Prostate gland (tissue), 2 donors: Measurements from ENCODE around the gene DUSP8. TPM values are rescaled to one million over a fixed set of nuclear protein-coding genes. Genes with fewer than 3 reads are reported as not detected.
"Not testable (repeated sequence)": the region's sequence is repeated elsewhere in the genome, so short reads cannot be mapped to it uniquely, and the experiment has no call there.

Experiments
- DNase-seq: peaks from one replicate; pipeline ENCODE4 v3.0.0-alpha.2; 2019; ENCODE audit warnings: low spot score
- H3K27ac ChIP-seq, 2 donors: fragments of 200-600 bp; sonication (generic); 2 replicates each; pipeline ENCODE4 v1.5.1; 2017 to 2019
- H3K27me3 ChIP-seq: fragments of 200-600 bp; sonication (generic); replicated peaks from 2 replicates; pipeline ENCODE4 v1.5.1; 2019; ENCODE audit not compliant: insufficient read depth
- H3K36me3 ChIP-seq, 2 donors: fragments of 200-600 bp; sonication (generic); 1 replicate in 1 of 2; 2 replicates in 1 of 2; pipeline versions ENCODE4 v1.5.1 to v1.8.1; 2017 to 2019
- H3K4me1 ChIP-seq: fragments of 200-600 bp; sonication (generic); replicated peaks from 2 replicates; pipeline ENCODE4 v1.5.1; 2019
- H3K4me3 ChIP-seq, 2 donors: fragments of 200-600 bp; sonication (generic); 2 replicates each; pipeline ENCODE4 v1.5.1; 2017 to 2019
- H3K9me3 ChIP-seq: fragments of 200-600 bp; sonication (generic); 2 replicates; pipeline ENCODE4 v1.5.1; 2017
- CTCF ChIP-seq, 4 experiments: fragments of 200-600 bp in 2 of 4; fragments of 450-650 bp in 2 of 4; sonication (generic) in 2 of 4; IDR thresholded peaks; 1 replicate in 3 of 4; 2 replicates in 1 of 4; pipeline ENCODE4 v1.5.1; 2016 to 2019; ENCODE audit warnings: antibody characterized with exemption in 4 of 4, mild to moderate bottlenecking in 2 of 4, moderate library complexity in 2 of 4
- POLR2A ChIP-seq: fragments of 450-650 bp; IDR thresholded peaks from one replicate; pipeline ENCODE4 v1.6.1; 2016; ENCODE audit warnings: antibody characterized with exemption, mild to moderate bottlenecking
- POLR2AphosphoS5 ChIP-seq: sonication (generic); formaldehyde crosslinking; IDR thresholded peaks from one replicate; pipeline ENCODE4 v1.6.1; 2017; ENCODE audit warnings: antibody characterized with exemption
- WGBS: methylation state at CpG from one replicate; pipeline ENCODE4 v1.1.5; 2018; 5-methylcytosine and 5-hydroxymethylcytosine counted together
- intact Hi-C: fragments of 100-400 bp; cut with DNase I; formaldehyde crosslinking; loops from one replicate; pipeline ENCODE4 v1.14.2; 2022
- total RNA-seq, 2 donors: library from RNA; depleted of rRNA; stranded (reverse); fragments of >200 nt; gene quantifications; one replicate each; pipeline ENCODE4 v1.1.0, GENCODE V29; 2016

Gene DUSP8
- total RNA-seq: 10 to 100 TPM in 1 of 2 donors, 1 to 10 TPM in 1; 8.8 to 17.2 TPM

- H3K9me3 ChIP-seq: no peaks in the 10 kb centered on the region
- TF ChIP-seq POLR2AphosphoS5 (no peak), POLR2A (peak; percentile 28)
- peak; percentile 82 for DNase-seq
- peak within 1 kb of the TSS; percentile 68 to 72 for H3K27ac ChIP-seq
- H3K36me3 ChIP-seq: no peaks in the 10 kb centered on the region
- 1% methylated on average over 99 of the region's 124 CpGs for WGBS
- no peaks in the 10 kb centered on the region for H3K27me3 ChIP-seq
- H3K4me1 ChIP-seq: peaks cover 9% of the 10 kb centered on the region
- intact Hi-C loops: no loop called here
- peak within 1 kb of the TSS; percentile 38 to 60 for H3K4me3 ChIP-seq
Measured at GRCh38 chr11:1572197-1573076, at the start of gene DUSP8. Gene DUSP8 (minus strand): TSS chr11:1572271. CDS start chr11:1565826, 6,445 bp downstream.

GRCh38 chr11:1619449-1619848 lies 47.4 kb upstream of the DUSP8 start:
- 50% methylated on average over 10 of the region's 10 CpGs for WGBS
- Histone ChIP-seq H3K27me3 (no peaks in the 10 kb centered on the region), H3K9me3 (no peaks in the 10 kb centered on the region), H3K27ac (no peak overlapping the region), H3K4me1 (no peaks in the 10 kb centered on the region), H3K36me3 (no peaks in the 10 kb centered on the region), H3K4me3 (no peak overlapping the region)
- no peak for DNase-seq
- intact Hi-C loops: no loop called here
- TF ChIP-seq POLR2A (no peak), POLR2AphosphoS5 (no peak), CTCF (IDR thresholded peaks at IDR 0.05) (no peak)

- no peak for TF ChIP-seq POLR2AphosphoS5
- no peak for TF ChIP-seq POLR2A
- no peak for TF ChIP-seq CTCF (IDR thresholded peaks at IDR 0.05)
- H3K27me3 ChIP-seq: no peaks in the 10 kb centered on the region
- intact Hi-C loops: no loop called here
Measured at GRCh38 chr11:1618231-1618630, 46.2 kb upstream of the DUSP8 start.

GRCh38 chr11:1608363-1608762 lies 36.3 kb upstream of the DUSP8 start, which contains the start of gene KRTAP5-3:
Gene KRTAP5-3 (minus strand): TSS chr11:1608463. CDS start chr11:1608385, 78 bp downstream.
- Histone ChIP-seq H3K4me1 (no peaks in the 10 kb centered on the region), H3K36me3 (no peaks in the 10 kb centered on the region), H3K27ac (no peak within 1 kb of the TSS), H3K27me3 (no peaks in the 10 kb centered on the region), H3K4me3 (no peak within 1 kb of the TSS), H3K9me3 (no peaks in the 10 kb centered on the region)
- no peak for TF ChIP-seq POLR2A
- no peak for TF ChIP-seq CTCF (IDR thresholded peaks at IDR 0.05)
- no peak for TF ChIP-seq POLR2AphosphoS5
- intact Hi-C loops: no loop called here
- 68% methylated on average over 4 of the region's 4 CpGs for WGBS
- no peak for DNase-seq

More at GRCh38 chr11:1618231-1618630, 46.2 kb upstream of the DUSP8 start:
- H3K4me1 ChIP-seq: no peaks in the 10 kb centered on the region
- no peaks in the 10 kb centered on the region for H3K9me3 ChIP-seq
- H3K4me3 ChIP-seq: no peak overlapping the region
- WGBS: 80% methylated on average over 10 of the region's 10 CpGs
- H3K36me3 ChIP-seq: no peaks in the 10 kb centered on the region
- DNase-seq: no peak
- no peak overlapping the region for H3K27ac ChIP-seq

- H3K27me3 ChIP-seq, H3K9me3 ChIP-seq, H3K27ac ChIP-seq, intact Hi-C loops, DNase-seq, H3K4me1 ChIP-seq, H3K4me3 ChIP-seq, H3K36me3 ChIP-seq: not testable (repeated sequence)
- whole genome bisulfite sequencing: 83% methylated on average over 2 of the region's 5 CpGs
Measured at GRCh38 chr11:1607901-1608300, 35.8 kb upstream of the DUSP8 start.

GRCh38 chr11:1607156-1607845 lies 35.2 kb upstream of the DUSP8 start:
- H3K27ac ChIP-seq, H3K36me3 ChIP-seq, H3K4me1 ChIP-seq, H3K27me3 ChIP-seq, DNase-seq, intact Hi-C loops, H3K9me3 ChIP-seq, H3K4me3 ChIP-seq: not testable (repeated sequence)
- WGBS: 25% methylated on average over 18 of the region's 18 CpGs

GRCh38 chr11:1605923-1606322 lies 33.9 kb upstream of the DUSP8 start:
- DNase-seq, intact Hi-C loops, H3K4me3 ChIP-seq, H3K4me1 ChIP-seq, H3K27ac ChIP-seq, H3K36me3 ChIP-seq, H3K27me3 ChIP-seq, H3K9me3 ChIP-seq: not testable (repeated sequence)
- WGBS: 80% methylated on average over 13 of the region's 13 CpGs
